ENCODE results near the gene CHST11.

Gene CHST11

GRCh38 chr12:104653730-104654664, 197.2 kb downstream of the CHST11 start:
- no peak for FAIRE-seq

GRCh38 chr12:104654665-104655609, 198.2 kb downstream of the CHST11 start:
- DNase-seq (ENCODE audit: insufficient read length, low spot score) = no peak
- TF ChIP-seq POU2F2 (IDR thresholded peaks at IDR 0.05; ENCODE audit: low read depth, low read length) (no peak), TAF1 (IDR thresholded peaks at IDR 0.05; ENCODE audit: low read depth, low read length) (no peak), PAX5 (IDR thresholded peaks at IDR 0.05; ENCODE audit: insufficient read depth, low read length, severe bottlenecking) (no peak), SPI1 (IDR thresholded peaks at IDR 0.05; ENCODE audit: low read depth, low read length) (no peak), POLR2A (IDR thresholded peaks at IDR 0.05; ENCODE audit: low read depth, low read length) (no peak), POLR2AphosphoS5 (IDR thresholded peaks at IDR 0.05; ENCODE audit: low read depth, low read length) (no peak)
- no peak for FAIRE-seq

More at GRCh38 chr12:104653730-104654664, 197.2 kb downstream of the CHST11 start:
- no peak for DNase-seq (ENCODE audit: insufficient read length, low spot score)
- TF ChIP-seq POLR2AphosphoS5 (IDR thresholded peaks at IDR 0.05; ENCODE audit: low read depth, low read length) = no peak
- TF ChIP-seq SPI1 (IDR thresholded peaks at IDR 0.05; ENCODE audit: low read depth, low read length) = no peak
- TF ChIP-seq TAF1 (IDR thresholded peaks at IDR 0.05; ENCODE audit: low read depth, low read length) = no peak
- no peak for TF ChIP-seq PAX5 (IDR thresholded peaks at IDR 0.05; ENCODE audit: insufficient read depth, low read length, severe bottlenecking)
- TF ChIP-seq POU2F2 (IDR thresholded peaks at IDR 0.05; ENCODE audit: low read depth, low read length) = no peak
- no peak for TF ChIP-seq POLR2A (IDR thresholded peaks at IDR 0.05; ENCODE audit: low read depth, low read length)

GRCh38 chr12:104656383-104656782, 199.6 kb downstream of the CHST11 start:
- no peak for TF ChIP-seq POU2F2 (IDR thresholded peaks at IDR 0.05; ENCODE audit: low read depth, low read length)
- TF ChIP-seq TAF1 (IDR thresholded peaks at IDR 0.05; ENCODE audit: low read depth, low read length) = no peak
- no peak for TF ChIP-seq PAX5 (IDR thresholded peaks at IDR 0.05; ENCODE audit: insufficient read depth, low read length, severe bottlenecking)
- no peak for TF ChIP-seq POLR2AphosphoS5 (IDR thresholded peaks at IDR 0.05; ENCODE audit: low read depth, low read length)
- no peak for TF ChIP-seq POLR2A (IDR thresholded peaks at IDR 0.05; ENCODE audit: low read depth, low read length)
- TF ChIP-seq SPI1 (IDR thresholded peaks at IDR 0.05; ENCODE audit: low read depth, low read length) = no peak

GRCh38 chr12:104656921-104657320, 200.2 kb downstream of the CHST11 start:
- no peak for TF ChIP-seq POU2F2 (IDR thresholded peaks at IDR 0.05; ENCODE audit: low read depth, low read length)
- no peak for TF ChIP-seq POLR2AphosphoS5 (IDR thresholded peaks at IDR 0.05; ENCODE audit: low read depth, low read length)
- no peak for TF ChIP-seq PAX5 (IDR thresholded peaks at IDR 0.05; ENCODE audit: insufficient read depth, low read length, severe bottlenecking)
- TF ChIP-seq TAF1 (IDR thresholded peaks at IDR 0.05; ENCODE audit: low read depth, low read length) = no peak
- no peak for TF ChIP-seq SPI1 (IDR thresholded peaks at IDR 0.05; ENCODE audit: low read depth, low read length)
- no peak for TF ChIP-seq POLR2A (IDR thresholded peaks at IDR 0.05; ENCODE audit: low read depth, low read length)
- DNase-seq (ENCODE audit: insufficient read length, low spot score) = no peak
- no peak for FAIRE-seq

More at GRCh38 chr12:104656383-104656782, 199.6 kb downstream of the CHST11 start:
- FAIRE-seq = no peak
- DNase-seq (ENCODE audit: insufficient read length, low spot score) = no peak

- peak; percentile 20 for FAIRE-seq
- TF ChIP-seq POLR2A (IDR thresholded peaks at IDR 0.05; ENCODE audit: low read depth, low read length) (no peak), TAF1 (IDR thresholded peaks at IDR 0.05; ENCODE audit: low read depth, low read length) (no peak), PAX5 (IDR thresholded peaks at IDR 0.05; ENCODE audit: insufficient read depth, low read length, severe bottlenecking) (no peak), POU2F2 (IDR thresholded peaks at IDR 0.05; ENCODE audit: low read depth, low read length) (0 out of 2 replicates have a peak, but pooled peaks have one; percentile 22), POLR2AphosphoS5 (IDR thresholded peaks at IDR 0.05; ENCODE audit: low read depth, low read length) (no peak)
- DNase-seq (ENCODE audit: insufficient read length, low spot score) = no peak
Observed at GRCh38 chr12:104657726-104658484, 201.2 kb downstream of the CHST11 start.

GRCh38 chr12:104659058-104659457, 202.3 kb downstream of the CHST11 start:
- DNase-seq (ENCODE audit: insufficient read length, low spot score) (no peak), FAIRE-seq (no peak)
- TF ChIP-seq POU2F2 (IDR thresholded peaks at IDR 0.05; ENCODE audit: low read depth, low read length) (no peak), PAX5 (IDR thresholded peaks at IDR 0.05; ENCODE audit: insufficient read depth, low read length, severe bottlenecking) (no peak), POLR2AphosphoS5 (IDR thresholded peaks at IDR 0.05; ENCODE audit: low read depth, low read length) (no peak), SPI1 (IDR thresholded peaks at IDR 0.05; ENCODE audit: low read depth, low read length) (no peak), POLR2A (IDR thresholded peaks at IDR 0.05; ENCODE audit: low read depth, low read length) (no peak), TAF1 (IDR thresholded peaks at IDR 0.05; ENCODE audit: low read depth, low read length) (no peak)

GRCh38 chr12:104662203-104662602, 205.5 kb downstream of the CHST11 start:
- FAIRE-seq = no peak
- no peak for DNase-seq (ENCODE audit: insufficient read length, low spot score)
- no peak for TF ChIP-seq PAX5 (IDR thresholded peaks at IDR 0.05; ENCODE audit: insufficient read depth, low read length, severe bottlenecking)
- no peak for TF ChIP-seq POLR2AphosphoS5 (IDR thresholded peaks at IDR 0.05; ENCODE audit: low read depth, low read length)
- TF ChIP-seq POU2F2 (IDR thresholded peaks at IDR 0.05; ENCODE audit: low read depth, low read length) = no peak
- TF ChIP-seq SPI1 (IDR thresholded peaks at IDR 0.05; ENCODE audit: low read depth, low read length) = no peak

GRCh38 chr12:104662908-104663307, 206.2 kb downstream of the CHST11 start:
- no peak for DNase-seq (ENCODE audit: insufficient read length, low spot score)
- FAIRE-seq = no peak
- TF ChIP-seq POU2F2 (IDR thresholded peaks at IDR 0.05; ENCODE audit: low read depth, low read length) (no peak), TAF1 (IDR thresholded peaks at IDR 0.05; ENCODE audit: low read depth, low read length) (no peak), POLR2A (IDR thresholded peaks at IDR 0.05; ENCODE audit: low read depth, low read length) (no peak), PAX5 (IDR thresholded peaks at IDR 0.05; ENCODE audit: insufficient read depth, low read length, severe bottlenecking) (no peak), POLR2AphosphoS5 (IDR thresholded peaks at IDR 0.05; ENCODE audit: low read depth, low read length) (no peak)
